ENCODE data around the gene POU2F1.

POU2F1 gene

GRCh38 chr1:167373986-167374385, 153.3 kb downstream of the POU2F1 start:
- Histone ChIP-seq H3K9ac (ENCODE audit: low read length) (no peak overlapping the region), H3K36me3 (ENCODE audit: control insufficient read depth, insufficient read depth, low read length, severe bottlenecking) (peaks cover 3% of the 10 kb centered on the region), H3K4me3 (ENCODE audit: low read length) (no peak overlapping the region), H3K27me3 (replicated peaks; ENCODE audit: control insufficient read depth, insufficient read depth, low read length) (no peaks in the 10 kb centered on the region), H3K4me1 (ENCODE audit: control insufficient read depth, insufficient read depth, low read length) (peaks cover 9% of the 10 kb centered on the region), H3K9me3 (ENCODE audit: control insufficient read depth, low read length) (no peaks in the 10 kb centered on the region)
- no peak for DNase-seq (ENCODE audit: low read depth)

- H3K4me3 ChIP-seq (ENCODE audit: low read length), result no peak overlapping the region
- peaks cover 3% of the 10 kb centered on the region for H3K36me3 ChIP-seq (ENCODE audit: control insufficient read depth, insufficient read depth, low read length, severe bottlenecking)
- H3K4me1 ChIP-seq (ENCODE audit: control insufficient read depth, insufficient read depth, low read length), result peaks cover 9% of the 10 kb centered on the region
- DNase-seq (ENCODE audit: low read depth), result no peak
- H3K9me3 ChIP-seq (ENCODE audit: control insufficient read depth, low read length), result no peaks in the 10 kb centered on the region
- H3K9ac ChIP-seq (ENCODE audit: low read length), result no peak overlapping the region
- no peaks in the 10 kb centered on the region for H3K27me3 ChIP-seq (replicated peaks; ENCODE audit: control insufficient read depth, insufficient read depth, low read length)
Observed at GRCh38 chr1:167375949-167376348, 155.3 kb downstream of the POU2F1 start.

DNA sequence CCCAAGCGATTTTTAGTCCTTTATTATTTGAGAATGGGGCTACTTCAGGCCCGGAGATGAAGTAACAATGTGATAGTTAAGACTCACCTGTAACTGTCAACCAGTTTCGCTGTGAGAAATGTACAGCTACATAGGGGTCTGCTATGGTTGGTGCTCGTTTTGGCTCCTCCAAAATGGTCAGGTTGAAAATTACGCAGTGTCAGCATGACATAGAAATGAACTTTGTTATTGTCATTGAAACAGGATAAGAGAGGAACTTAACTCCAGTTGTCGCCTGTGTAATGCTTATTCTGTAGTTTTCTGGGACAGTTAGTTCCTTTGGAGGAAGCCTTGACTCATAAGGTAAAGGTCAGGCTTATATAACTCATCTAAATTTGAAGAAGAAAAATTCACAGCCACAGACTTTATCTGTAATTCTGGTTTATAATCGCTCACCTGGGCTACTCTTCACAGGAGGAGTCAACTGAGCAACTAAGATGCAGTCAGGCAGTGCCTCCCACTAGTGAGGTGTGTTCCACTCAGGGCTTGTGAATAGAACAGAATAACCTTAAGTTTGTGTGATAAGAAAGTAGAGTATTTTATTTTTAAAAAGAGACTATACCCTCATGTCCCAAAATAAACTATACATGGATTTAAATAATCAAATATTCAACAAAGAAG, 166.7 kb downstream of the POU2F1 start:
- DNase-seq (ENCODE audit: low read depth), result no peak
- Histone ChIP-seq H3K36me3 (ENCODE audit: control insufficient read depth, insufficient read depth, low read length, severe bottlenecking) (peaks cover 36% of the 10 kb centered on the region), H3K9me3 (ENCODE audit: control insufficient read depth, low read length) (no peaks in the 10 kb centered on the region), H3K4me1 (ENCODE audit: control insufficient read depth, insufficient read depth, low read length) (peaks cover 6% of the 10 kb centered on the region), H3K27me3 (replicated peaks; ENCODE audit: control insufficient read depth, insufficient read depth, low read length) (no peaks in the 10 kb centered on the region), H3K9ac (ENCODE audit: low read length) (no peak overlapping the region), H3K4me3 (ENCODE audit: low read length) (no peak overlapping the region)

DNA sequence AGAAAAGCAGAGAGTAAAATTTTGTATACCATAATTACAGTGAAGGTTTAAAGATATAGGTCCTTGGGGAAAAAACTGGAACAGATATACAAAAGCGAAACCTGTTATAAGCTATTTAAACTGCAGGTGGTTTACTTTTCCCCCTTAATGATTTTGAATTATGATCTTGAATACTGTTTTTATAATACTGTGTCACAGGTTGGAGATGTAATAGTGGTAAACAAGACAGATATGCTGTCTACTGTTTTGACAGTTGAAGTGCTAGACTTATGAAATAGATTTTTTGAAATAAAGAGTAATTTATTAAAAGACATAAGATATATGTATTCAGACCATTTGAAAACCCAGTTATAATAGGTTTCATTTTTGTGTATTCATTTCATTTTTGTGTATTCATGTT, 168.3 kb downstream of the POU2F1 start:
- Histone ChIP-seq H3K36me3 (ENCODE audit: control insufficient read depth, insufficient read depth, low read length, severe bottlenecking) (peaks cover 35% of the 10 kb centered on the region), H3K27me3 (replicated peaks; ENCODE audit: control insufficient read depth, insufficient read depth, low read length) (no peaks in the 10 kb centered on the region), H3K9ac (ENCODE audit: low read length) (no peak overlapping the region)

DNA sequence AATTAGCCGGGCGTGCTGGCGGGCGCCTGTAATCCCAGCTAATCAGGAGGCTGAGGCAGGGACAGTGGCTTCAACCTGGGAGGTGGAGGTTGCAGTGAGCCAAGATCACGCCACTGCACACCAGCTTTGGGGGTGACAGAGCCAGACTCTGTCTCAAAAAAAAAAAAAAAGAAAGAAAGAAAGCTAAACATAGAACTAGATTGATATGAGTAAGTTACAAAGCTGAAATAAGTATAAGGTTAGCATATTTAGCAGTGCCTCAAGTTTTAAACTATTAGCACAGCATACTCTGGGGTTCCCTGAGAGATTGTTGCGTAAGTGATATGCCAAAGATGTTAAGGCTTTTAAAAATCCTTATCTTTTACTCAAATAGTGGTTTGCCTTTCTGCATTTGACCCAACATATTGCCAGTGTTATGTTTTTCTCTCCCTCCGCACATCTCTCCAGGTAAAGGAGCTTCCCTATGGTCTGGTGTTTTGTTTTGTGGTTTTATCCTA, 171.6 kb downstream of the POU2F1 start:
- Histone ChIP-seq H3K4me1 (ENCODE audit: control insufficient read depth, insufficient read depth, low read length) (peaks cover 8% of the 10 kb centered on the region), H3K4me3 (ENCODE audit: low read length) (no peak overlapping the region), H3K9ac (ENCODE audit: low read length) (no peak overlapping the region), H3K9me3 (ENCODE audit: control insufficient read depth, low read length) (no peaks in the 10 kb centered on the region), H3K27me3 (replicated peaks; ENCODE audit: control insufficient read depth, insufficient read depth, low read length) (no peaks in the 10 kb centered on the region), H3K36me3 (ENCODE audit: control insufficient read depth, insufficient read depth, low read length, severe bottlenecking) (peaks cover 11% of the 10 kb centered on the region)
- no peak for DNase-seq (ENCODE audit: low read depth)

More for the DNA sequence above, 168.3 kb downstream of the POU2F1 start:
- Histone ChIP-seq H3K4me3 (ENCODE audit: low read length) (no peak overlapping the region), H3K9me3 (ENCODE audit: control insufficient read depth, low read length) (no peaks in the 10 kb centered on the region), H3K4me1 (ENCODE audit: control insufficient read depth, insufficient read depth, low read length) (peaks cover 12% of the 10 kb centered on the region)
- no peak for DNase-seq (ENCODE audit: low read depth)

GRCh38 chr1:167400359-167400953, 179.8 kb downstream of the POU2F1 start:
- Histone ChIP-seq H3K9me3 (ENCODE audit: control insufficient read depth, low read length) (no peaks in the 10 kb centered on the region), H3K4me1 (ENCODE audit: control insufficient read depth, insufficient read depth, low read length) (peaks cover 5% of the 10 kb centered on the region), H3K36me3 (ENCODE audit: control insufficient read depth, insufficient read depth, low read length, severe bottlenecking) (peaks cover 16% of the 10 kb centered on the region), H3K27me3 (replicated peaks; ENCODE audit: control insufficient read depth, insufficient read depth, low read length) (no peaks in the 10 kb centered on the region), H3K4me3 (ENCODE audit: low read length) (no peak overlapping the region), H3K9ac (ENCODE audit: low read length) (no peak overlapping the region)
- DNase-seq (ENCODE audit: low read depth), result no peak

DNA sequence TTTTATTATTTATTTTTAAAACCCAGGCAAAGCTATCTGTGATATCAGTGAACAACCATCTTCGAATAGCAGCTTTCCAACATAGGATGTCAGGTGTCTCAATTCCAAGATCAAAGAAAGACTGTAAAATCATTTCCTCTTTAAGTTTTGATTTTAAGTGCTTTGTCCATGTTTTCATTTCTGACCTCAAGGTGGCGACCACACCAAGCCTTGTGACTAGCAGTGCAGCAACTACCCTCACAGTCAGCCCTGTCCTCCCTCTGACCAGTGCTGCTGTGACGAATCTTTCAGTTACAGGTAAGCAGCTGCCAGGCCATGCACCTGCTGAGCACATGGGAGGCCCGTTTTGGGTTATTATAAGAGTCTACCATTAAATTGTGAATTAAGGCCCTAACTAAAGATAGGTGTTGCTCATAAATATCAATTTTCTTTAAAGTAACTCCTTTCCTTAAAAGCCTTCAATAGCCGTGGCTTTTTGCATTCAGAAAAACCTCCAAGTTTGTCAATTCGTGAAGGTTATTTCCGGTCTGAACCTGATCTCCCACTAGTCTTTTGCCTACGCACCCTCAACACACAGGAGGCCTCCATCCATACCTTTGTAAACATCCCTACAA, 180.7 kb downstream of the POU2F1 start:
- peak; percentile 50 for DNase-seq (ENCODE audit: low read depth)
- Histone ChIP-seq H3K4me1 (ENCODE audit: control insufficient read depth, insufficient read depth, low read length) (peaks cover 5% of the 10 kb centered on the region), H3K36me3 (ENCODE audit: control insufficient read depth, insufficient read depth, low read length, severe bottlenecking) (peaks cover 20% of the 10 kb centered on the region), H3K9me3 (ENCODE audit: control insufficient read depth, low read length) (no peaks in the 10 kb centered on the region), H3K27me3 (replicated peaks; ENCODE audit: control insufficient read depth, insufficient read depth, low read length) (no peaks in the 10 kb centered on the region), H3K9ac (ENCODE audit: low read length) (no peak overlapping the region), H3K4me3 (ENCODE audit: low read length) (no peak overlapping the region)

DNA sequence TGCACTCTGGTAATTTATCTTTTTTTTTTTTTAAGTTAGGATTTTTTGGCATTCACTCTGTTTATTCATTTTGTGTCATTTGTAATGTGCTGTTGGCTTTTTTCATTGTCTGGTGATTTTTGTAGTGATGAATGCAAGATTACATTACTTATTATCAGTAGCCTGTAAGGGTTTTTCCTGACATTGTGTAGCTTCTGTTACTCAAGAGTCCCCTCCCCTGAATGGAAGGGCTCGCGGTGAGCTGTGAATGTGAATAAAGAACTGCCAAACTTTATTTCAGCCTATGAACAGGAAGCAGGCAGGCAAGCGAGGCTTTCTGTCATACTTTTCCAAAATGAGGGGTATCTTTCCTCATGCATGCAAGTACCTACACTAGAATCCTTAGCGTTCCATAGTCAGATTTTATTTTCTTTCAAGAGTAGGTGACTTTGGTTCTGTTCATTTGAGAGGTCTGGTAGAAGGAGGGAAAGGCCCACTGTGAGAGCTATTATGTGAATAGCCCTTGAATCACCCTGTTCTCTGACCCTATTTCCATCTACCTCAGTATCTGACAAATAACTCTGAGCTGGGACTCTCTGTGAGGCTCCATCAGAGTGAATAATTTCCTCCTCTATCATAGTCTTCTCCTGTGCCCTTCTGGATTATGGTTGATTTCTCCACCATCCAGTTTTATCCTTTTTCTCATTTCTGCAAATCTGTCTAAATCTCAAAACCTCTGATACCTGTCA, 183.6 kb downstream of the POU2F1 start:
- DNase-seq (ENCODE audit: low read depth), result no peak
- H3K4me3 ChIP-seq (ENCODE audit: low read length), result no peak overlapping the region
- H3K36me3 ChIP-seq (ENCODE audit: control insufficient read depth, insufficient read depth, low read length, severe bottlenecking), result peaks cover 12% of the 10 kb centered on the region
- no peak overlapping the region for H3K9ac ChIP-seq (ENCODE audit: low read length)
- no peaks in the 10 kb centered on the region for H3K27me3 ChIP-seq (replicated peaks; ENCODE audit: control insufficient read depth, insufficient read depth, low read length)
- H3K4me1 ChIP-seq (ENCODE audit: control insufficient read depth, insufficient read depth, low read length), result peaks cover 5% of the 10 kb centered on the region
- H3K9me3 ChIP-seq (ENCODE audit: control insufficient read depth, low read length), result no peaks in the 10 kb centered on the region

DNA sequence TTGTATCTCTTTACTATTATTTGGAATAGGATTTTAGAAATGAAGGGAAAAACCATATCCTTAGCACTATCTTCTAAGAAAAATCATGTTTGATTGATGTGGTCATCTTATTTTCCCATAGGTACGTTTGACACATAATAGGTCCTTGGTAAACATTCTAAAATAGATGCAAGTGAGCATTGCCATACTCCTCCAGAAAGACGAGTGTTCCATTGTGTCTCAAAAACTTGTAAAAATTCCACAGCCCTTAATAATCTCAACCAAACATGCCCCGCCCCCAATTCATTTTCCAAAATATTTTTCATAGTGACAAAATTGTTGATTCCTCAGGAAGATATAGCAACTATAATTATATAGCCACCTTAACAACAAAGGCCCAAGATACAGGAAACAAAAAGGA, 184.2 kb downstream of the POU2F1 start:
- Histone ChIP-seq H3K9ac (ENCODE audit: low read length) (no peak overlapping the region), H3K9me3 (ENCODE audit: control insufficient read depth, low read length) (no peaks in the 10 kb centered on the region), H3K4me1 (ENCODE audit: control insufficient read depth, insufficient read depth, low read length) (peaks cover 9% of the 10 kb centered on the region), H3K36me3 (ENCODE audit: control insufficient read depth, insufficient read depth, low read length, severe bottlenecking) (peaks cover 12% of the 10 kb centered on the region), H3K4me3 (ENCODE audit: low read length) (no peak overlapping the region), H3K27me3 (replicated peaks; ENCODE audit: control insufficient read depth, insufficient read depth, low read length) (no peaks in the 10 kb centered on the region)
- no peak for DNase-seq (ENCODE audit: low read depth)

- DNase-seq (ENCODE audit: low read depth), result no peak
- Histone ChIP-seq H3K36me3 (ENCODE audit: control insufficient read depth, insufficient read depth, low read length, severe bottlenecking) (peaks cover 25% of the 10 kb centered on the region), H3K9ac (ENCODE audit: low read length) (no peak overlapping the region), H3K4me3 (ENCODE audit: low read length) (no peak overlapping the region), H3K4me1 (ENCODE audit: control insufficient read depth, insufficient read depth, low read length) (peaks cover 9% of the 10 kb centered on the region), H3K9me3 (ENCODE audit: control insufficient read depth, low read length) (no peaks in the 10 kb centered on the region), H3K27me3 (replicated peaks; ENCODE audit: control insufficient read depth, insufficient read depth, low read length) (no peaks in the 10 kb centered on the region)
Observed at GRCh38 chr1:167408355-167408754, 187.7 kb downstream of the POU2F1 start.

DNA sequence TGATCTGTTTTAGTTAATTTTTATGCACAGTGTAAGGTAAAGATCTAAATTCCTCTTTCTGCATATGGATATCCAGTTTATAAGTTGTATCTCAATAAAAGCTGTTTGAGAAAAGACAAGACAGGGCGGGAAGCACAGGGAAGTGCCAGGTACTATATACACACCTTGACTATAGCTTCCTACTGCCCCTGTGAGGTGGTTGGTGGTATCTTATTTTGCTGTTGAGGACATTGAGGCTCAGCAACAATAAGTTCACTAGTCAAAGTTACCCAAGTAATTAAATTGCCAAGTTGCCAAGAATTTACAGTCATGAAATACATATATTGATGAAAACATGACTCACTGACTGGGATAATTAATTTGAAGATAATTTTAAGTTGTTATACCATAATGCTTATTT, 188.5 kb downstream of the POU2F1 start:
- DNase-seq (ENCODE audit: low read depth), result no peak
- Histone ChIP-seq H3K4me1 (ENCODE audit: control insufficient read depth, insufficient read depth, low read length) (peaks cover 9% of the 10 kb centered on the region), H3K36me3 (ENCODE audit: control insufficient read depth, insufficient read depth, low read length, severe bottlenecking) (peaks cover 31% of the 10 kb centered on the region), H3K27me3 (replicated peaks; ENCODE audit: control insufficient read depth, insufficient read depth, low read length) (no peaks in the 10 kb centered on the region), H3K9me3 (ENCODE audit: control insufficient read depth, low read length) (no peaks in the 10 kb centered on the region), H3K9ac (ENCODE audit: low read length) (no peak overlapping the region), H3K4me3 (ENCODE audit: low read length) (no peak overlapping the region)

Measured in adipocyte (in vitro differentiated cells).